Large intestine (tissue), 3 donors: Measurements from ENCODE around the gene FAM227A. TPM values are rescaled to one million over a fixed set of nuclear protein-coding genes. Genes with fewer than 3 reads are reported as not detected.

Experiments used
- DNase-seq, 2 donors: peaks; one replicate each; pipeline versions ENCODE4 v3.0.0 to v3.0.0-alpha.2; 2013
- H3K27ac ChIP-seq: one replicate; pipeline ENCODE4 v1.5.1; 2013; ENCODE audit warnings: low read length
- H3K27me3 ChIP-seq: 2 replicates; pipeline ENCODE4 v1.6.1; 2013; ENCODE audit warnings: low read length; ENCODE audit not compliant: control insufficient read depth, insufficient read depth
- H3K36me3 ChIP-seq: 2 replicates; pipeline ENCODE4 v1.6.1; 2013; ENCODE audit warnings: low read length; ENCODE audit not compliant: control insufficient read depth, insufficient read depth
- H3K4me1 ChIP-seq: one replicate; pipeline ENCODE4 v1.6.1; 2013; ENCODE audit warnings: low read length; ENCODE audit not compliant: control insufficient read depth, insufficient read depth
- H3K4me3 ChIP-seq: one replicate; pipeline ENCODE4 v1.5.1; 2013; ENCODE audit warnings: low read length
- H3K9me3 ChIP-seq: one replicate; pipeline ENCODE4 v1.6.1; 2013; ENCODE audit warnings: mild to moderate bottlenecking, low read depth, low read length, moderate library complexity; ENCODE audit not compliant: control insufficient read depth
- WGBS: methylation state at CpG from one replicate; pipeline ENCODE4 v1.1.5; 2013; ENCODE audit warnings: low lambda C conversion rate; ENCODE audit not compliant: insufficient coverage; 5-methylcytosine and 5-hydroxymethylcytosine counted together
- polyA plus RNA-seq: library from polyadenylated mRNA; unstranded; fragments of 120-200 nt; gene quantifications from one replicate; pipeline ENCODE4 v1.2.1, GENCODE V29; 2013

Gene FAM227A
- polyA plus RNA-seq, 1 donor, result 1.4 TPM

DNA sequence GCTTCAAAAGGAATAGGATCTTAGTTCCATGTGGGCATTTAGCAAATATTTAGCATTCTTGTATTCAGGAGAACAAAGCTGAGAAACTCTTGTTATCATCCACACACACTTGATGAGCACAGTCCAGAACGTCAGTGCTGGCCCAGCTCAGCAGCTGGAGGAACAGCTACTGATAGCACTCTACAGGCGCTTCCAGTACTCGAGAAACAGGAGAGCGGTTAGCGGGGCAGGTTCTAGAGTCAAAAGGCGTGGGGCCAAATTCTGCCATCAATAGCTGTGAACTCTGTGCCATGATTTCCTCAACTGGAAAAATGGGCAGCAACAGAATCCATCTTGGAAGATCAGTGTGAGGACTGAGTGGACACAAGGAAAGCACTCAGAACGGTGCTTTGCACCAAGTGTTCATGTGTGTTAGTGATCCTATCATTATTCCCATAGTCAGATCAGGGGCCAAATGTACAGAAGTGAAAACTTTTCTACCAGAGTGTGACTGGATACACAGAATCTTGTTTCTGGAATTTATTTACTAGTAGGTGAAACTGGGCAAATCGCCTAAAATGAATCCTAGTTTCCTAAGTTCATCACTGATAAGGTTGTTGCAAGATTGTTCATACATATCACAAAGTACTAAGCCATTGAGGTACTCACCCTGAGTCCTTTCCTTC is 41.4 kb upstream of the FAM227A start:
- DNase-seq, result peak in 1 of 2 donors; percentile 69
- Histone ChIP-seq H3K9me3 (no peaks in the 10 kb centered on the region), H3K27ac (peak overlapping the region; percentile 91), H3K4me1 (peaks cover 45% of the 10 kb centered on the region), H3K36me3 (no peaks in the 10 kb centered on the region), H3K27me3 (no peaks in the 10 kb centered on the region), H3K4me3 (peak overlapping the region; percentile 48)
- no CpG with 5 or more reads among the region's 8 CpGs for WGBS

GRCh38 chr22:38696606-38697424 is 40.6 kb upstream of the FAM227A start:
- peak overlapping the region; percentile 48 for H3K4me3 ChIP-seq
- peak in 1 of 2 donors; percentile 52 for DNase-seq
- peaks cover 3% of the 10 kb centered on the region for H3K36me3 ChIP-seq
- no peaks in the 10 kb centered on the region for H3K27me3 ChIP-seq
- peak overlapping the region; percentile 91 for H3K27ac ChIP-seq
- H3K9me3 ChIP-seq, result no peaks in the 10 kb centered on the region
- H3K4me1 ChIP-seq, result peaks cover 50% of the 10 kb centered on the region
- 0% methylated on average over 2 of the region's 3 CpGs for WGBS

- Histone ChIP-seq H3K27me3 (no peaks in the 10 kb centered on the region), H3K4me1 (peaks cover 66% of the 10 kb centered on the region), H3K4me3 (no peak overlapping the region), H3K27ac (peak overlapping the region; percentile 91), H3K36me3 (peaks cover 5% of the 10 kb centered on the region), H3K9me3 (no peaks in the 10 kb centered on the region)
- peak; percentile 78 to 87 for DNase-seq
- no CpG with 5 or more reads among the region's 3 CpGs for WGBS
Measured at GRCh38 chr22:38694940-38695339, 38.7 kb upstream of the FAM227A start.

DNA sequence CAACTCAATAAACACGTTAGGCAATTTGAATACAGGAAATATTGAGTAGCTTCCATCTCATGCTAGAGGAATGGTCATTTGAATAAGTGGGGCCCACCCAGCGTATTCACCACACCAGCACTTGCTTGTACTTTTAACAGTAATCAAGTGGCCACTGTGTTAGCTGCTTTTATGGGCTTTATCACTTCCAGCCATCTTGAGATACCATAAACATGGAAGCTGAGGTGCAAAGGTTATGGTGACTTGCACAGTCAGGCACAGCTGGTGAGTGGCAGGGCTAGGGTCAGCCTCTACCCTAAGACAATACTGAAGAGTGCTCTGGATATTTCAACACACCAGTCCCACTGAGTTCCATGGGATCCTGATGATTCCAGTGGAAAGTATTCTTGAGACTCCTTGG is 37.9 kb upstream of the FAM227A start:
- Histone ChIP-seq H3K27ac (peak overlapping the region; percentile 91), H3K27me3 (no peaks in the 10 kb centered on the region), H3K4me3 (no peak overlapping the region), H3K9me3 (no peaks in the 10 kb centered on the region), H3K36me3 (peaks cover 9% of the 10 kb centered on the region), H3K4me1 (peaks cover 72% of the 10 kb centered on the region)
- no CpG with 5 or more reads among the region's 2 CpGs for WGBS
- DNase-seq, result peak; percentile 95 to 98

GRCh38 chr22:38689651-38690050 is 33.5 kb upstream of the FAM227A start:
- H3K4me3 ChIP-seq, result no peak overlapping the region
- peak in 1 of 2 donors; percentile 81 for DNase-seq
- H3K4me1 ChIP-seq, result peaks cover 51% of the 10 kb centered on the region
- H3K27ac ChIP-seq, result peak overlapping the region; percentile 65
- WGBS, result no CpG with 5 or more reads among the region's 1 CpG
- peaks cover 47% of the 10 kb centered on the region for H3K36me3 ChIP-seq
- no peaks in the 10 kb centered on the region for H3K27me3 ChIP-seq
- H3K9me3 ChIP-seq, result no peaks in the 10 kb centered on the region

DNA sequence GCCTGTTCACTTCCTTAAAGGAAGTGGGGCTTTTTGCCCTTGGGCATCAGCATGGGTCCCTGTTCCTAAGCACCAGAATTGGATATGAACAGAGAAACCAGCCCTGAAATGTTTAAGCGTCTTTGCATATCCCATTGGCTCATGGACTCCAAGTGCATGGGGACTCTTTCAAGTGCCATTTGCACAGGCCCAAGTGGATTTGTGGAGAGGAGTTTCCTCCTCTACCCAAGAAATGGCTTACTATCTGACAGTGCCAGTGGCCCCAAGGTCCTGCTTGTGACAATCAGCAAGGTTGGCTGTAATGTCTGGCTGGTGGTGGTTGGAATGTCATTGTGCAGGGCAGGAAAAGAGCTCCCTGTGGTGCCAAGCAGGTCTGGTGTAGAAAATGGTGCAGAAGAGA is 29.6 kb upstream of the FAM227A start:
- no peaks in the 10 kb centered on the region for H3K9me3 ChIP-seq
- peaks cover 59% of the 10 kb centered on the region for H3K36me3 ChIP-seq
- H3K27me3 ChIP-seq, result no peaks in the 10 kb centered on the region
- no peak overlapping the region for H3K4me3 ChIP-seq
- DNase-seq, result no peak
- WGBS, result no CpG with 5 or more reads among the region's 1 CpG
- no peak overlapping the region for H3K27ac ChIP-seq
- peaks cover 27% of the 10 kb centered on the region for H3K4me1 ChIP-seq

GRCh38 chr22:38684895-38685294 is 28.7 kb upstream of the FAM227A start:
- DNase-seq, result no peak
- Histone ChIP-seq H3K9me3 (no peaks in the 10 kb centered on the region), H3K4me1 (peaks cover 18% of the 10 kb centered on the region), H3K4me3 (no peak overlapping the region), H3K27me3 (no peaks in the 10 kb centered on the region), H3K27ac (no peak overlapping the region), H3K36me3 (peaks cover 56% of the 10 kb centered on the region)
- WGBS, result no CpG with 5 or more reads among the region's 9 CpGs

DNA sequence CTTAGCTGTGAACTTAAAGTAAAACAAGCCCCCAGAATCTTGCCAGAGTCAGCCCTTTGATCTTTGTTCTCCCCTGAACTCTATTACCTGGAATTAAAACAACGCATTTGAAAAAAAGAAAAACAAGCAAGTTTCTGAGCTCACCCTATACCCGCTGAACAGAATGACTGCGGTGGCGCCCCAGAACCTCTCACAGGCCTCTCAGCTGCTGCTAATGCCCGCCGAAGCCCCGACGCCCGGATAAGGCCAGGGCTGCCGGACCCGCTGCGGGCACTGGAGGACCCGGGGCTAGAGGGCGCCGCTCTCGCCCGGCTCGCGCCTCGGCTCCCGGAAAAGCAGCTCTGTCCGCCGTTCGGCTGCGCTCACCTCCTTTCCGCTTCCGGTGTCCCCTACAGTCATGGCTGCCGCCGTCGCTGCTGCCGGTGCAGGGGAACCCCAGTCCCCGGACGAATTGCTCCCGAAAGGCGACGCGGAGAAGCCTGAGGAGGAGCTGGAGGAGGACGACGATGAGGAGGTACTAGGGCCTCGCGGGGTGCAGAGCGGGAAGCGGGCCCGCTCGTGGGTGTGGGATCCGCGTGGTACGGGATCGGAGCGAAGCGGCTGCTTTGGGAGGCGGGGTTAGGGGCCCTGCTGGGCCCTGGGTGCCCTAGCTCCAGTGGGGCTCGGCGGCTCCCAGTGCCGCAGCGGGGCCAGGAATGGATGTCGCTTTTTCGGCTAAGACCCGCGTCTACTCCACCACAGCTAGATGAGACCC is 25.6 kb upstream of the FAM227A start, which contains the start of gene TOMM22:
TOMM22 (plus strand) TSS at position 376 of the 754 bp plus-strand sequence; CDS start at position 398, 22 bp downstream.
- DNase-seq, result peak; percentile 83 to 94
- Histone ChIP-seq H3K4me1 (peaks cover 9% of the 10 kb centered on the region), H3K9me3 (no peaks in the 10 kb centered on the region), H3K27me3 (no peaks in the 10 kb centered on the region), H3K27ac (peak within 1 kb of the TSS; percentile 56), H3K4me3 (peak within 1 kb of the TSS; percentile 74), H3K36me3 (peaks cover 33% of the 10 kb centered on the region)
- 17% methylated on average over 1 of the region's 60 CpGs for WGBS

DNA sequence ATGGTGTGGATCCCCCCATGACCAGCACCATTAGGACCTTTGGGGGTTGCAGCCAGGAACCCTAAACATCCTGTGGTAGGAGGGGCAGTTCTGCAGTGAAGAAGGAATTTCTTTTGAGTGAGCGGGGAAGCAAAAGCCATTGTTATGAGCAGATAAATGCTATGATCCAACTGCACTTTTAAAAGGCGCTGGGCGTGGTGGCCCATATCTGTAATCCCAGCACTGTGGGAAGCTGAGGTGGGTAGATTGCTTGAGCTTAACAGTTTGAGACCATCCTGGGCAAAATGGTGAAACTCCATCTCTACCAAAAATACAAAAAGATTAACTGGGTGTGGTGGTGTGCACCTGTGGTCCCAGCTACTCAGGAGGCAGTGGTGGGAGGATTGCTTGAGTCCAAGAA is 19.6 kb upstream of the FAM227A start:
- peaks cover 26% of the 10 kb centered on the region for H3K36me3 ChIP-seq
- no peak overlapping the region for H3K4me3 ChIP-seq
- H3K4me1 ChIP-seq, result no peaks in the 10 kb centered on the region
- H3K27ac ChIP-seq, result no peak overlapping the region
- no peak for DNase-seq
- WGBS, result no CpG with 5 or more reads among the region's 3 CpGs
- no peaks in the 10 kb centered on the region for H3K27me3 ChIP-seq
- H3K9me3 ChIP-seq, result no peaks in the 10 kb centered on the region

DNA sequence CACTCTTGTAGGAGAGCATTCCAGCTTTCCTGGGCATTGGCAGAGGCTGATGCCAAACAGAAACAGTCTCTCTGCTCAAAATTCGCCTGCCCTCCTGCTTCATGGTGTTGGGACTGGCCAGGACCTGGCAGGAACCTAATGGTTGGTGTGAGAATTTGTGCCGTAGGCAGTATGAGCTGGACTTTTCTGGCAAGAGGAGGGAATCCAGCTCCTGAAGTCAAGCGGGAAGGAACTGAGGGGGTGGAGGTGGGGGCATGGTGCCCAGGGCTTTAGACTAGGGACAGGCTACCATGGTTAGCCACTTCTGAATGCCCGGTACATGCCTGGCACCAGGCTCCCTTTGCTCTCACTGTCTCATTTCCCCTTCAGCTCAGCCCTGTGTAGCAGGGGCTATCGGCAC is 18.7 kb upstream of the FAM227A start:
- no CpG with 5 or more reads among the region's 5 CpGs for WGBS
- DNase-seq, result no peak
- Histone ChIP-seq H3K27me3 (no peaks in the 10 kb centered on the region), H3K9me3 (no peaks in the 10 kb centered on the region), H3K4me3 (no peak overlapping the region), H3K36me3 (peaks cover 28% of the 10 kb centered on the region), H3K4me1 (no peaks in the 10 kb centered on the region), H3K27ac (no peak overlapping the region)
